ENCODE results near the gene GPX3.

DNA sequence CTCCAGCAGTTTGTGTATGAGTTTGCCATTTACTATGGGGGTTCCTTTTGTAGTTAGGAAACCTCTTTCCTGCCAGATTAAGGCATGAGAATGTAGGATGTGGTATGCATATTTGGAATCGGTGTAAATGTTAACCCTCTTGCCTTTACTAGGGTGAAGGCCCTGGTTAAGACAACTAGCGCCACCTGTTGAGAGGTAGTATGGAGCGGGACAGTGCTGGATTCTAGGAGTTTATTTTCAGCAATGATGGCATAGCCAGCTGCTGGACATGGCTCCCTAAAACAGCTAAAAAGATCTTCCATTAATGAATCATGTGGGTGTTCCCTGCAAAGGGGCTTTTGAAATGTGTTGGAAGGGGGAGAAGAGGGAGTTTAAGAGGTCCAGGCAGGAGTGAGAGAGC, 30.7 kb upstream of the GPX3 start:
- TF ChIP-seq GATA2 (IDR thresholded peaks at IDR 0.05; ENCODE audit: low read depth, low read length) (no peak), GATA3 (IDR thresholded peaks at IDR 0.05; ENCODE audit: low read depth, low read length) (no peak)

All from SH-SY5Y (cell line).